ENCODE results near the gene PTGES3L.
"Not testable (repeated sequence)": the region's sequence is repeated elsewhere in the genome, so short reads cannot be mapped to it uniquely, and the experiment has no call there.

PTGES3L gene

DNA sequence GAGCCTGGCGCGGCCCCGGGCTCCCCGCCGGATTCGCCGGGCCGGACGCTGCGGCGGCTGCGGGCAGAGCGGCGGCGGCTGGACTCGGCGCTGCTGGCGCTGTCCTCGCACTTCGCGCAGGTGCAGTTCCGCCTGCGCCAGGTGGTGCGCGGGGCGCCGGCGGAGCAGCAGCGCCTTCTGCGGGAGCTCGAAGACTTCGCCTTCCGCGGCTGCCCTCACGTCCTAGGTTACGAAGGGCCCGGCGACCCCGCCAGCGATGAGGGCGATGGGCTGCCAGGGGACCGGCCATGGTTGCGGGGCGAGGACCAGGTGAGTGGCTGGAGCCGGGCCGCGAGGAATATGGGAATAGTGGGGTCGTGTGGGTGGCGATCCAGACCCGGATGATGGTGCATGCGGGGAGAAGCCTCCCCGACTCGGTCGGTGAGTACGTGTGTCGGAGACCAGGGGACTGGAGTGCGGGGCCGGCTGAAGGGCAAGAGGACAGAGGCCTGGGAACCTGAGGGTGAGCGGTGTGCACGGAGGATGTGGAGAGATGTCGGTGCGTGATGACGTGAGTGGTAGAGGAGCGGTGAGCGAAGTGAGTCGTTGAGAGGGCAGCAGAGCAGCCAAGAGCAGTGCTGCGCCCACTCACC, 1.0 kb upstream of the PTGES3L start:
- under 1% methylated on average over 65 of the region's 67 CpGs for WGBS
- Histone ChIP-seq H3K4me2 (ENCODE audit: low read length, poor library complexity, severe bottlenecking) (peak overlapping the region; percentile 81), H3K27ac (ENCODE audit: low read length, poor library complexity, severe bottlenecking) (no peak overlapping the region), H3K23ac (ENCODE audit: low read length in 2 of 2) (peak overlapping the region; percentile 29 to 37), H2AFZ (ENCODE audit: low read depth, low read length) (peak overlapping the region; percentile 93), H3K9ac (ENCODE audit: low read length) (peak overlapping the region; percentile 80), H2AK5ac (ENCODE audit: low read length, severe bottlenecking) (no peak overlapping the region), H2BK5ac (ENCODE audit: low read depth, low read length, poor library complexity, severe bottlenecking) (peak overlapping the region; percentile 71), H3K4me1 (ENCODE audit: control insufficient read depth, insufficient read depth, low read depth, low read length) (peaks cover 10% of the 10 kb centered on the region), H4K91ac (ENCODE audit: low read length) (peak overlapping the region; percentile 43), H3K9me3 (ENCODE audit: control insufficient read depth, low read length) (no peaks in the 10 kb centered on the region), H2BK120ac (ENCODE audit: low read depth, low read length) (peak overlapping the region; percentile 78), H2BK12ac (ENCODE audit: low read length in 2 of 2) (peak overlapping the region in 1 of 2 experiments; percentile 49), H2BK15ac (ENCODE audit: low read depth, poor library complexity, severe bottlenecking) (peak overlapping the region; percentile 91), H3K4ac (ENCODE audit: low read depth in 1 of 2, low read length in 2 of 2) (peak overlapping the region; percentile 93 to 95), H3K79me1 (replicated peaks; ENCODE audit: low read length, poor library complexity, severe bottlenecking) (peaks cover 4% of the 10 kb centered on the region), H3K27me3 (ENCODE audit: control insufficient read depth in 1 of 2, insufficient read depth in 1 of 2, low read length in 2 of 2) (no peaks in the 10 kb centered on the region), H4K8ac (ENCODE audit: low read length) (peak overlapping the region; percentile 86), H3K4me3 (ENCODE audit: insufficient read depth in 1 of 2, low read depth in 1 of 2, low read length in 2 of 2) (peak overlapping the region; percentile 91 to 97), H3K18ac (ENCODE audit: low read depth in 1 of 2, low read length in 2 of 2) (peak overlapping the region; percentile 65 to 90), H3K36me3 (ENCODE audit: control insufficient read depth in 1 of 2, insufficient read depth in 2 of 2, low read depth in 1 of 2, low read length in 2 of 2) (peaks cover 3% of the 10 kb centered on the region in 2 experiments), H3K14ac (ENCODE audit: low read length in 2 of 2) (peak overlapping the region in 1 of 2 experiments; percentile 92)
- DNase-seq = peak; percentile 68

GRCh38 chr17:42980274-42980765, 440 bp upstream of the PTGES3L start, which contains the start of gene RUNDC1:
TSS of gene RUNDC1 (plus strand) at chr17:42980565. CDS start at chr17:42980577, 12 bp downstream.
- peak within 1 kb of the TSS; percentile 65 to 90 for H3K18ac ChIP-seq (ENCODE audit: low read depth in 1 of 2, low read length in 2 of 2)
- peak within 1 kb of the TSS; percentile 81 for H3K4me2 ChIP-seq (ENCODE audit: low read length, poor library complexity, severe bottlenecking)
- H4K91ac ChIP-seq (ENCODE audit: low read length) = peak within 1 kb of the TSS; percentile 43
- H3K4me3 ChIP-seq (ENCODE audit: insufficient read depth in 1 of 2, low read depth in 1 of 2, low read length in 2 of 2) = peak within 1 kb of the TSS; percentile 91 to 97
- H3K27ac ChIP-seq (ENCODE audit: low read length, poor library complexity, severe bottlenecking) = peak within 1 kb of the TSS; percentile 55
- peak within 1 kb of the TSS; percentile 86 for H4K8ac ChIP-seq (ENCODE audit: low read length)
- no peaks in the 10 kb centered on the region for H3K9me3 ChIP-seq (ENCODE audit: control insufficient read depth, low read length)
- H3K9ac ChIP-seq (ENCODE audit: low read length) = peak within 1 kb of the TSS; percentile 80
- H3K14ac ChIP-seq (ENCODE audit: low read length in 2 of 2) = peak within 1 kb of the TSS in 1 of 2 experiments; percentile 92
- H2BK12ac ChIP-seq (ENCODE audit: low read length in 2 of 2) = peak within 1 kb of the TSS in 1 of 2 experiments; percentile 49
- WGBS = 0% methylated on average over 24 of the region's 39 CpGs
- H3K27me3 ChIP-seq (ENCODE audit: control insufficient read depth in 1 of 2, insufficient read depth in 1 of 2, low read length in 2 of 2) = no peaks in the 10 kb centered on the region
- H3K4ac ChIP-seq (ENCODE audit: low read depth in 1 of 2, low read length in 2 of 2) = peak within 1 kb of the TSS; percentile 93 to 95
- H2BK120ac ChIP-seq (ENCODE audit: low read depth, low read length) = peak within 1 kb of the TSS; percentile 78
- no peak within 1 kb of the TSS for H2AK5ac ChIP-seq (ENCODE audit: low read length, severe bottlenecking)
- H2BK5ac ChIP-seq (ENCODE audit: low read depth, low read length, poor library complexity, severe bottlenecking) = peak within 1 kb of the TSS; percentile 71
- H3K4me1 ChIP-seq (ENCODE audit: control insufficient read depth, insufficient read depth, low read depth, low read length) = peaks cover 10% of the 10 kb centered on the region
- peak within 1 kb of the TSS; percentile 93 for H2AFZ ChIP-seq (ENCODE audit: low read depth, low read length)
- peaks cover 3% of the 10 kb centered on the region in 2 experiments for H3K36me3 ChIP-seq (ENCODE audit: control insufficient read depth in 1 of 2, insufficient read depth in 2 of 2, low read depth in 1 of 2, low read length in 2 of 2)
- H2BK15ac ChIP-seq (ENCODE audit: low read depth, poor library complexity, severe bottlenecking) = peak within 1 kb of the TSS; percentile 91
- DNase-seq = peak; percentile 90
- H3K79me1 ChIP-seq (replicated peaks; ENCODE audit: low read length, poor library complexity, severe bottlenecking) = peaks cover 2% of the 10 kb centered on the region
- H3K23ac ChIP-seq (ENCODE audit: low read length in 2 of 2) = peak within 1 kb of the TSS; percentile 37 to 94

GRCh38 chr17:42975701-42976100, 4.2 kb downstream of the PTGES3L start:
- H3K27me3 ChIP-seq (ENCODE audit: control insufficient read depth in 1 of 2, insufficient read depth in 1 of 2, low read length in 2 of 2); H3K23ac ChIP-seq (ENCODE audit: low read length in 2 of 2): not testable (repeated sequence)
- WGBS = 94% methylated on average over 16 of the region's 16 CpGs

GRCh38 chr17:42975265-42975664, 4.6 kb downstream of the PTGES3L start:
- no peak overlapping the region for H3K27ac ChIP-seq (ENCODE audit: low read length, poor library complexity, severe bottlenecking)
- 89% methylated on average over 2 of the region's 2 CpGs for WGBS
- no peak overlapping the region for H3K4me3 ChIP-seq (ENCODE audit: insufficient read depth in 1 of 2, low read depth in 1 of 2, low read length in 2 of 2)
- H2AK5ac ChIP-seq (ENCODE audit: low read length, severe bottlenecking) = no peak overlapping the region
- no peak overlapping the region for H4K8ac ChIP-seq (ENCODE audit: low read length)
- DNase-seq = no peak
- H3K23ac ChIP-seq (ENCODE audit: low read length in 2 of 2) = no peak overlapping the region
- H2BK12ac ChIP-seq (ENCODE audit: low read length in 2 of 2) = no peak overlapping the region
- no peaks in the 10 kb centered on the region for H3K9me3 ChIP-seq (ENCODE audit: control insufficient read depth, low read length)
- no peaks in the 10 kb centered on the region for H3K27me3 ChIP-seq (ENCODE audit: control insufficient read depth in 1 of 2, insufficient read depth in 1 of 2, low read length in 2 of 2)
- peaks cover 6% of the 10 kb centered on the region for H3K4me1 ChIP-seq (ENCODE audit: control insufficient read depth, insufficient read depth, low read depth, low read length)
- H3K4ac ChIP-seq (ENCODE audit: low read depth in 1 of 2, low read length in 2 of 2) = no peak overlapping the region
- no peaks in the 10 kb centered on the region for H3K79me1 ChIP-seq (replicated peaks; ENCODE audit: low read length, poor library complexity, severe bottlenecking)
- no peaks in the 10 kb centered on the region for H3K36me3 ChIP-seq (ENCODE audit: control insufficient read depth in 1 of 2, insufficient read depth in 2 of 2, low read depth in 1 of 2, low read length in 2 of 2)
- no peak overlapping the region for H3K18ac ChIP-seq (ENCODE audit: low read depth in 1 of 2, low read length in 2 of 2)
- no peak overlapping the region for H3K14ac ChIP-seq (ENCODE audit: low read length in 2 of 2)
- H2BK120ac ChIP-seq (ENCODE audit: low read depth, low read length) = no peak overlapping the region
- no peak overlapping the region for H4K91ac ChIP-seq (ENCODE audit: low read length)
- H3K4me2 ChIP-seq (ENCODE audit: low read length, poor library complexity, severe bottlenecking) = no peak overlapping the region
- no peak overlapping the region for H2BK5ac ChIP-seq (ENCODE audit: low read depth, low read length, poor library complexity, severe bottlenecking)
- H2BK15ac ChIP-seq (ENCODE audit: low read depth, poor library complexity, severe bottlenecking) = no peak overlapping the region
- H3K9ac ChIP-seq (ENCODE audit: low read length) = no peak overlapping the region
- H2AFZ ChIP-seq (ENCODE audit: low read depth, low read length) = no peak overlapping the region

More at GRCh38 chr17:42975701-42976100, 4.2 kb downstream of the PTGES3L start:
- H3K4me1 ChIP-seq (ENCODE audit: control insufficient read depth, insufficient read depth, low read depth, low read length); H2BK5ac ChIP-seq (ENCODE audit: low read depth, low read length, poor library complexity, severe bottlenecking); H3K14ac ChIP-seq (ENCODE audit: low read length in 2 of 2); H3K4ac ChIP-seq (ENCODE audit: low read depth in 1 of 2, low read length in 2 of 2); H3K36me3 ChIP-seq (ENCODE audit: control insufficient read depth in 1 of 2, insufficient read depth in 2 of 2, low read depth in 1 of 2, low read length in 2 of 2); H3K4me2 ChIP-seq (ENCODE audit: low read length, poor library complexity, severe bottlenecking); H3K4me3 ChIP-seq (ENCODE audit: insufficient read depth in 1 of 2, low read depth in 1 of 2, low read length in 2 of 2); H2BK15ac ChIP-seq (ENCODE audit: low read depth, poor library complexity, severe bottlenecking); H2AK5ac ChIP-seq (ENCODE audit: low read length, severe bottlenecking); H3K79me1 ChIP-seq (replicated peaks; ENCODE audit: low read length, poor library complexity, severe bottlenecking); H3K18ac ChIP-seq (ENCODE audit: low read depth in 1 of 2, low read length in 2 of 2); H2BK120ac ChIP-seq (ENCODE audit: low read depth, low read length); H3K9ac ChIP-seq (ENCODE audit: low read length); H3K9me3 ChIP-seq (ENCODE audit: control insufficient read depth, low read length); H2BK12ac ChIP-seq (ENCODE audit: low read length in 2 of 2); H2AFZ ChIP-seq (ENCODE audit: low read depth, low read length); H3K27ac ChIP-seq (ENCODE audit: low read length, poor library complexity, severe bottlenecking); H4K8ac ChIP-seq (ENCODE audit: low read length); DNase-seq; H4K91ac ChIP-seq (ENCODE audit: low read length): not testable (repeated sequence)
